HCT116 (cell line): ENCODE results near the gene EMC10. TPM values are rescaled to one million over a fixed set of nuclear protein-coding genes. Genes with fewer than 3 reads are reported as not detected.

Source experiments
- ATAC-seq: fragments of 200-7000 bp; cut with Tn5 transposase; 2 replicates; pipeline ENCODE4 v1.9.1; 2020; ENCODE audit warnings: mild to moderate bottlenecking, moderate library complexity
- BruUV-seq: library from RNA; stranded (reverse); fragments of 400-500 nt; replicated peaks from 2 replicates; lab custom pipeline; 2021; lab: Mats Ljungman, UMichigan
- CTCF ChIA-PET: fragments of 300-600 bp; sonication (Branson Sonifier 250); formaldehyde crosslinking; loops from one replicate; lab custom pipeline; 2021; ENCODE audit warnings: antibody characterized with exemption; lab: Charles Lee
- POLR2A ChIA-PET: fragments of 300-600, 350-600 bp; sonication (Branson Sonifier 250); formaldehyde crosslinking; loops from one replicate; lab custom pipeline; 2021; ENCODE audit warnings: antibody characterized with exemption; lab: Charles Lee
- RAD21 ChIA-PET, 2 experiments: fragments of 300-600 bp; sonication (Branson Sonifier 250); formaldehyde crosslinking; loops; one replicate each; lab custom pipeline; 2023; ENCODE audit warnings: low total read pairs in 2 of 2; ENCODE audit not compliant: uncharacterized antibody in 2 of 2, unreplicated experiment in 2 of 2, low non-redundant PET in 1 of 2; lab: Charles Lee
- DNase-seq: peaks from one replicate; pipeline ENCODE4 v3.0.0-alpha.2; 2010; ENCODE audit warnings: low read depth, low spot score
- H2AFZ ChIP-seq: fragments of 200-600 bp; shearing (Covaris generic), sonication (generic); 2 replicates; pipeline ENCODE4 v1.6.1; 2017; ENCODE audit warnings: low read depth, mixed run types, mixed read lengths, antibody characterized with exemption, low read length; ENCODE audit not compliant: poor library complexity, severe bottlenecking
- H3K27ac ChIP-seq: 2 replicates; pipeline ENCODE4 v1.5.1; 2012; ENCODE audit warnings: low read depth, low read length
- H3K27me3 ChIP-seq: fragments of 200-600 bp; sonication (generic); 2 replicates; pipeline ENCODE4 v1.6.1; 2016; ENCODE audit warnings: mixed run types, low read length, mixed read lengths; ENCODE audit not compliant: insufficient read depth
- H3K36me3 ChIP-seq, 2 experiments: fragments of 200-500 bp in 1 of 2; fragments of 200-600 bp in 1 of 2; sonication (Bioruptor generic) in 1 of 2; sonication (generic) in 1 of 2; 2 replicates each; pipeline versions ENCODE4 v1.5.1 to v1.6.1; 2014 to 2016; ENCODE audit warnings: low read length in 2 of 2, inconsistent platforms in 1 of 2, mixed read lengths in 1 of 2, mixed run types in 1 of 2; ENCODE audit not compliant: insufficient read depth in 2 of 2, control insufficient read depth in 1 of 2
- H3K4me1 ChIP-seq, 2 experiments: fragments of 200-600 bp in 1 of 2; sonication (generic) in 1 of 2; 2 replicates each; pipeline versions ENCODE4 v1.5.1 to v1.6.1; 2012 to 2017; ENCODE audit warnings: low read length in 2 of 2, inconsistent platforms in 1 of 2, mild to moderate bottlenecking in 1 of 2, mixed read lengths in 1 of 2, mixed run types in 1 of 2, moderate library complexity in 1 of 2; ENCODE audit not compliant: insufficient read depth in 2 of 2, control insufficient read depth in 1 of 2
- H3K4me2 ChIP-seq: fragments of 200-600 bp; sonication (generic); 2 replicates; pipeline ENCODE4 v1.6.1; 2017; ENCODE audit warnings: mixed run types, low read length, mixed read lengths
- H3K4me3 ChIP-seq, 2 experiments: fragments of 200-600 bp in 1 of 2; sonication (generic) in 1 of 2; replicated peaks in 1 of 2; 2 replicates each; pipeline ENCODE4 v1.5.1; 2011 to 2016; ENCODE audit warnings: low read length in 2 of 2, control low read depth in 1 of 2, low read depth in 1 of 2, mild to moderate bottlenecking in 1 of 2, mixed read lengths in 1 of 2, mixed run types in 1 of 2
- H3K79me2 ChIP-seq: fragments of 200-600 bp; sonication (generic); 2 replicates; pipeline ENCODE4 v1.6.1; 2017; ENCODE audit warnings: mild to moderate bottlenecking, mixed run types, low read length, moderate library complexity, mixed read lengths; ENCODE audit not compliant: insufficient read depth
- H3K9ac ChIP-seq: fragments of 200-600 bp; sonication (generic); 2 replicates; pipeline ENCODE4 v1.6.1; 2016; ENCODE audit warnings: low read length, mixed read lengths
- H3K9me2 ChIP-seq: fragments of 200-600 bp; sonication (generic), shearing (Covaris generic); 2 replicates; pipeline ENCODE4 v1.6.1; 2017; ENCODE audit warnings: mixed run types, mild to moderate bottlenecking, moderate library complexity; ENCODE audit not compliant: insufficient read depth
- H3K9me3 ChIP-seq, 2 experiments: fragments of 200-500 bp in 1 of 2; fragments of 200-600 bp in 1 of 2; sonication (Bioruptor generic) in 1 of 2; sonication (generic) in 1 of 2; 2 replicates each; pipeline ENCODE4 v1.6.1; 2014 to 2017; ENCODE audit warnings: low read length in 2 of 2, mixed read lengths in 2 of 2, inconsistent platforms in 1 of 2, low read depth in 1 of 2, mild to moderate bottlenecking in 1 of 2, mixed run types in 1 of 2, moderate library complexity in 1 of 2; ENCODE audit not compliant: control insufficient read depth in 1 of 2, insufficient read depth in 1 of 2
- H4K20me1 ChIP-seq: fragments of 200-600 bp; sonication (generic), shearing (Covaris generic); 2 replicates; pipeline ENCODE4 v1.6.1; 2017; ENCODE audit warnings: mixed run types, mild to moderate bottlenecking, moderate library complexity; ENCODE audit not compliant: insufficient read depth
- CTCF ChIP-seq, 3 experiments: fragments of 200-600 bp in 1 of 3; sonication (generic) in 1 of 3; IDR thresholded peaks in 2 of 3; conservative IDR thresholded peaks in 1 of 3; 2 replicates each; pipeline ENCODE4 v1.5.1; 2012 to 2017; ENCODE audit warnings: low read depth in 2 of 3, low read length in 2 of 3, antibody characterized with exemption in 1 of 3, borderline replicate concordance in 1 of 3, control low read depth in 1 of 3, mild to moderate bottlenecking in 1 of 3, mixed read lengths in 1 of 3, mixed run types in 1 of 3, moderate library complexity in 1 of 3; ENCODE audit not compliant: insufficient read depth in 1 of 3
- EZH2 ChIP-seq: fragments of 200-600 bp; sonication (generic); IDR thresholded peaks from 2 replicates; pipeline ENCODE4 v1.6.1; 2017; ENCODE audit warnings: antibody characterized with exemption, mixed run types
- ZBTB33 ChIP-seq: IDR thresholded peaks from 2 replicates; pipeline ENCODE4 v1.6.1; 2011; ENCODE audit warnings: mild to moderate bottlenecking, low read length, moderate library complexity; ENCODE audit not compliant: insufficient replicate concordance; ENCODE audit errors: extremely low read depth
- intact Hi-C: fragments of 100-400 bp; cut with micrococcal nuclease; formaldehyde crosslinking; loops from 2 replicates; pipeline ENCODE4 v1.10.0; 2022
- total RNA-seq: library from RNA; stranded (reverse); gene quantifications from one replicate; pipeline ENCODE4 v1.2.1, GENCODE V29; 2021; ENCODE audit not compliant: unreplicated experiment

The EMC10 gene
- total RNA-seq, 1 experiment from 2014 or later: 92.4 TPM

DNA sequence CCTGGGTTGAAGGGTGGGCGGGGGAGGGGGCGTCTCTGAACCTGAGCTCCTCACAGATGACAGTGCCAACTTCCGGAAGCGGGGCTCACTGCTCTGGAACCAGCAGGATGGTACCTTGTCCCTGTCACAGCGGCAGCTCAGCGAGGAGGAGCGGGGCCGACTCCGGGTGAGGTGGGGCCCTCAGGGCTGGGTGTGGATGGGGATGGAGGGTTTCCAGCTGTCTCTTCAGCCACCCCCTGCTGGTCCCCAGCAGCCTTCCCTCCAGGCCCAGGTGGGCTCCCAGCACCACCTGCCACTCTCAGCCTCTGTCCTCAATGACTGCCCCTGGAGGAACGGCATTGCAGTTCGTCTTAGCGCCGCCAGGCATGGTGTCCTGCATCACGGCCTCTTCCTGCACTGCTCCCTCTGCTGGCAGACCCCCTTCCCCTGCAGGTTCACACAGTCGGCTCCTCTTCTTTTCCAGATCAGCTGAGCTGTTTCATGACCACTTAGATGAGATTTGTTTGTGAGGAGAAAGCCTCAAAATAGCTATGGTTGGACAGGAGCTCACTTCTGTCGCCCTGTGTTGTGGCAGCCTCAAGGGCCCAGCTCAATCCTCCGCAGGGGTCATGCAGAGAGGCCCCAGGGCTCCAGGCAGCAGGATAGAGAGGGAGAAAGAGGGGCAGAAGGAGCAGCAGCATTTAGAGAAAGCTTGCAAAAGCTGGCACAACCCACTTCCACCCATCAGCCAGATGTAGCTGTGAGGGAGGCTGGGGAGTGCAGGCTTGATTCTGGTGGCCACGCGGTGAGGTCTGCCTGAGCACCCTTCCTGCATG, 2.8 kb downstream of the EMC10 start:
- no peak overlapping the region for H3K4me2 ChIP-seq
- DNase-seq (no peak), ATAC-seq (peak; percentile 43)
- H3K79me2 ChIP-seq: peaks cover 38% of the 10 kb centered on the region
- no peaks in the 10 kb centered on the region for H3K9me2 ChIP-seq
- RAD21 ChIA-PET: no interaction called here
- no peaks in the 10 kb centered on the region for H4K20me1 ChIP-seq
- intact Hi-C loops: loop anchor here (1.0 kb wide), 1 partner anchor 111 kb away; no protein-coding TSS in a partner anchor
- no peak overlapping the region for H3K4me3 ChIP-seq
- no peaks in the 10 kb centered on the region for H3K27me3 ChIP-seq
- POLR2A ChIA-PET: interaction anchor here (1.2 kb wide), 1 partner anchor 111 kb away, joined by 3 read pairs; no protein-coding TSS in a partner anchor
- no peak overlapping the region for H3K9ac ChIP-seq
- CTCF ChIA-PET: interaction anchor here (1.8 to 2.3 kb wide), 3 partner anchors 13 to 122 kb away, joined by 6 to 13 read pairs (median 10); no protein-coding TSS in a partner anchor
- peaks cover 9 to 21% of the 10 kb centered on the region in 2 experiments; a peak in 3 of 4 replicates for H3K4me1 ChIP-seq
- peaks cover 18 to 36% of the 10 kb centered on the region in 2 experiments; a peak in 3 of 4 replicates for H3K36me3 ChIP-seq
- BruUV-seq: no TSS peak
- TF ChIP-seq ZBTB33 (no peak), CTCF (IDR thresholded peaks at IDR 0.05 in 2 of 3, conservative IDR thresholded peaks at IDR 0.05 in 1 of 3; ENCODE audit: borderline replicate concordance in 1 of 3, insufficient read depth in 1 of 3, low read depth in 2 of 3, low read length in 2 of 3) (peak; percentile 94), EZH2 (no peak)
- TF ChIP-seq, all 23 proteins: peak for 1
- Histone ChIP-seq H3K9me3 (no peaks in the 10 kb centered on the region), H2AFZ (no peak overlapping the region), H3K27ac (no peak overlapping the region)
